Measurements from ENCODE around the gene CHD2. TPM values are rescaled to one million over a fixed set of nuclear protein-coding genes. Genes with fewer than 3 reads are reported as not detected.

CHD2 gene
- total RNA-seq, 1 donor from 2014 or later: 61.2 TPM

GRCh38 chr15:93070551-93071296, 170.6 kb downstream of the CHD2 start:
- peak overlapping the region; percentile 81 to 91 for H3K4me3 ChIP-seq
- H3K27me3 ChIP-seq: no peaks in the 10 kb centered on the region
- peak overlapping the region; percentile 84 to 86 for H3K27ac ChIP-seq
- no peaks in the 10 kb centered on the region for H3K9me3 ChIP-seq
- intact Hi-C loops (cut with DNase I): loop anchor here (5.0 to 10.0 kb wide), 3 partner anchors 247 to 1216 kb away; partner anchors contain the start of gene SLCO3A1
- DNase-seq (ENCODE audit: low spot score in 2 of 2): no peak
- no peak for TF ChIP-seq CTCF (IDR thresholded peaks at IDR 0.05)
- peaks cover 2 to 3% of the 10 kb centered on the region in 2 donors for H3K36me3 ChIP-seq
- peaks cover 12 to 36% of the 10 kb centered on the region in 2 donors for H3K4me1 ChIP-seq

GRCh38 chr15:93071469-93071936, 171.4 kb downstream of the CHD2 start:
- Histone ChIP-seq H3K27ac (peak overlapping the region; percentile 84 to 86), H3K36me3 (no peaks in the 10 kb centered on the region), H3K4me3 (peak overlapping the region; percentile 81 to 91), H3K27me3 (no peaks in the 10 kb centered on the region), H3K4me1 (peaks cover 8 to 33% of the 10 kb centered on the region in 2 donors), H3K9me3 (no peaks in the 10 kb centered on the region)
- intact Hi-C loops (cut with DNase I): loop anchor here (5.0 to 10.0 kb wide), 3 partner anchors 246 to 1217 kb away; partner anchors contain the start of gene SLCO3A1
- DNase-seq (ENCODE audit: low spot score in 2 of 2): no peak
- TF ChIP-seq CTCF (IDR thresholded peaks at IDR 0.05): no peak

GRCh38 chr15:93072011-93072410, 171.9 kb downstream of the CHD2 start:
- DNase-seq (ENCODE audit: low spot score in 2 of 2): no peak
- Histone ChIP-seq H3K36me3 (no peaks in the 10 kb centered on the region), H3K27ac (peak overlapping the region; percentile 84 to 86), H3K4me1 (peaks cover 6 to 28% of the 10 kb centered on the region in 2 donors), H3K27me3 (no peaks in the 10 kb centered on the region), H3K9me3 (no peaks in the 10 kb centered on the region), H3K4me3 (peak overlapping the region; percentile 81 to 91)
- intact Hi-C loops (cut with DNase I): loop anchor here (5.0 to 10.0 kb wide), 3 partner anchors 245 to 1217 kb away; partner anchors contain the start of gene SLCO3A1
- TF ChIP-seq CTCF (IDR thresholded peaks at IDR 0.05): no peak

GRCh38 chr15:93072411-93073394, 172.6 kb downstream of the CHD2 start:
- intact Hi-C loops (cut with DNase I): loop anchor here (1.0 to 10.0 kb wide), 4 partner anchors 42 to 1218 kb away; partner anchors contain the start of gene SLCO3A1
- Histone ChIP-seq H3K4me3 (peak overlapping the region; percentile 81 to 91), H3K9me3 (no peaks in the 10 kb centered on the region), H3K36me3 (no peaks in the 10 kb centered on the region), H3K27me3 (no peaks in the 10 kb centered on the region), H3K4me1 (peaks cover 2 to 21% of the 10 kb centered on the region in 2 donors), H3K27ac (peak overlapping the region; percentile 84 to 86)
- peak in 1 of 2 donors; percentile 88 for DNase-seq (ENCODE audit: low spot score in 2 of 2)
- peak in 1 of 3 experiments; percentile 4 for TF ChIP-seq CTCF (IDR thresholded peaks at IDR 0.05)

GRCh38 chr15:93073465-93073952, 173.4 kb downstream of the CHD2 start:
- Histone ChIP-seq H3K27ac (peak overlapping the region; percentile 61 to 86), H3K27me3 (no peaks in the 10 kb centered on the region), H3K9me3 (no peaks in the 10 kb centered on the region), H3K36me3 (no peaks in the 10 kb centered on the region), H3K4me1 (peaks cover 0 to 17% of the 10 kb centered on the region in 2 donors), H3K4me3 (peak overlapping the region; percentile 81 to 91)
- intact Hi-C loops (cut with DNase I): loop anchor here (1.0 to 10.0 kb wide), 4 partner anchors 43 to 1219 kb away; partner anchors contain the start of gene SLCO3A1
- no peak for DNase-seq (ENCODE audit: low spot score in 2 of 2)
- peak in 1 of 3 experiments; percentile 2 for TF ChIP-seq CTCF (IDR thresholded peaks at IDR 0.05)
